Heart right ventricle (tissue), 16 donors: ENCODE measurements around the gene MOV10. TPM values are rescaled to one million over a fixed set of nuclear protein-coding genes. Genes with fewer than 3 reads are reported as not detected.

Experiments
- ATAC-seq, 8 donors: fragments of 200-7000 bp; cut with Tn5 transposase; one replicate each; pipeline ENCODE4 v1.9.1; 2020; ENCODE audit warnings: mild to moderate bottlenecking in 8 of 8, moderate library complexity in 8 of 8, moderate number of reproducible peaks in 1 of 8
- DNase-seq, 2 donors: peaks; one replicate each; pipeline ENCODE4 v3.0.0-alpha.2; 2020
- H3K27ac ChIP-seq, 10 donors: fragments of 200-600 bp; sonication (generic) in 2 of 10; one replicate each; pipeline versions ENCODE4 v1.5.0 to v1.8.0; 2020 to 2022; ENCODE audit warnings: mild to moderate bottlenecking in 3 of 10
- H3K27me3 ChIP-seq, 7 donors: fragments of 200-600 bp; one replicate each; pipeline ENCODE4 v1.8.0; 2021 to 2022; ENCODE audit warnings: mild to moderate bottlenecking in 2 of 7
- H3K36me3 ChIP-seq, 9 donors: fragments of 200-600 bp; sonication (generic) in 1 of 9; one replicate each; pipeline versions ENCODE4 v1.5.0 to v1.8.0; 2020 to 2022; ENCODE audit warnings: mild to moderate bottlenecking in 2 of 9
- H3K4me1 ChIP-seq, 9 donors: fragments of 200-600 bp; sonication (generic) in 1 of 9; one replicate each; pipeline versions ENCODE4 v1.5.0 to v1.8.0; 2020 to 2022; ENCODE audit warnings: mild to moderate bottlenecking in 4 of 9
- H3K4me3 ChIP-seq, 10 donors: fragments of 200-600 bp; sonication (generic) in 2 of 10; one replicate each; pipeline versions ENCODE4 v1.5.0 to v1.8.0; 2020 to 2022; ENCODE audit warnings: mild to moderate bottlenecking in 7 of 10, moderate library complexity in 2 of 10
- H3K9me3 ChIP-seq, 11 donors: fragments of 200-600 bp in 10 of 11; sonication (generic) in 2 of 11; one replicate each; pipeline versions ENCODE4 v1.5.0 to v1.8.0; 2013 to 2022; ENCODE audit warnings: mild to moderate bottlenecking in 2 of 11, control low read depth in 1 of 11, moderate library complexity in 1 of 11
- WGBS, 2 donors: extraction: QIAGEN DNeasy Blood & Tissue Kit; methylation state at CpG; one replicate each; pipeline ENCODE4 v1.1.7; 2013; ENCODE audit warnings: inconsistent platforms in 1 of 2; 5-methylcytosine and 5-hydroxymethylcytosine counted together
- intact Hi-C, 10 donors: fragments of 100-400 bp; cut with DNase I; formaldehyde crosslinking; loops; one replicate each; pipeline versions ENCODE4 v1.11.1 to v1.14.2; 2022
- polyA plus RNA-seq, 2 donors: library from polyadenylated mRNA; stranded (reverse); fragments of 200-250 nt; gene quantifications; one replicate each; pipeline ENCODE4 v1.2.3, GENCODE V29; 2013
- total RNA-seq, 10 donors: library from RNA; stranded (reverse); fragmentation: NEBNext Ultra II Directional in 3 of 10; extraction: Animal tissue kit (Norgen Biotek cat#: 25700) in 3 of 10; gene quantifications; one replicate each; pipeline versions ENCODE4 v1.2.1 to v1.2.4, GENCODE V29; 2021 to 2023
- TF ChIP-seq, protein P1 (sequence below), 9 donors: fragments of 200-600 bp; sonication (generic) in 2 of 9; IDR thresholded peaks; one replicate each; pipeline versions ENCODE4 v1.5.0 to v1.8.0; 2021 to 2022; ENCODE audit warnings: antibody characterized with exemption in 9 of 9, mild to moderate bottlenecking in 5 of 9, moderate library complexity in 1 of 9
- donor health status: Arrhythmogenic right ventricular cardiomyopathy.
- donor health status: ischemic (EF 13 %, LVEDD 7.1; RV severe dilation, severe dysfunction).
- donor health status: healthy with polysubstance abuse.
- donor health status: DM: no; HTN: yes; CAD: no.
- donor health status: DM: no; HTN: no; CAD: no.
- donor health status: ischemic (EF 25% LVEDD 6.9; RV normal size, moderate dysfunction).
- donor health status: ischemic (EF 25% LVEDD 5.7; RV mildly dilated, moderate dysfunction).
- donor health status: healthy.
- donor health status: DM: yes; HTN: yes; CAD: no.
- donor health status: Ischemic cardiomyopathy.
- donor health status: ischemic (EF 35%, LVEDD 5.7; RV mildly dilated, moderate dysfunction).
- donor health status: nonischemic (EF 11% LVEDD 7.7; RV severe dilation, severe dysfunction).
- donor health status: DM: yes; HTN: yes; CAD: no.
- donor health status: PGD.
- donor health status: ischemic (EF 29% LVEDD 5.4; RV normal size, mild dysfunction).
- donor health status: nonischemic (EF 23%, LVEDD 6.1; RV moderate dilation, normal function).

MOV10 gene
- total and polyA plus RNA-seq, 12 donors: 6.3 to 69.4 (median 14.2) TPM

DNA sequence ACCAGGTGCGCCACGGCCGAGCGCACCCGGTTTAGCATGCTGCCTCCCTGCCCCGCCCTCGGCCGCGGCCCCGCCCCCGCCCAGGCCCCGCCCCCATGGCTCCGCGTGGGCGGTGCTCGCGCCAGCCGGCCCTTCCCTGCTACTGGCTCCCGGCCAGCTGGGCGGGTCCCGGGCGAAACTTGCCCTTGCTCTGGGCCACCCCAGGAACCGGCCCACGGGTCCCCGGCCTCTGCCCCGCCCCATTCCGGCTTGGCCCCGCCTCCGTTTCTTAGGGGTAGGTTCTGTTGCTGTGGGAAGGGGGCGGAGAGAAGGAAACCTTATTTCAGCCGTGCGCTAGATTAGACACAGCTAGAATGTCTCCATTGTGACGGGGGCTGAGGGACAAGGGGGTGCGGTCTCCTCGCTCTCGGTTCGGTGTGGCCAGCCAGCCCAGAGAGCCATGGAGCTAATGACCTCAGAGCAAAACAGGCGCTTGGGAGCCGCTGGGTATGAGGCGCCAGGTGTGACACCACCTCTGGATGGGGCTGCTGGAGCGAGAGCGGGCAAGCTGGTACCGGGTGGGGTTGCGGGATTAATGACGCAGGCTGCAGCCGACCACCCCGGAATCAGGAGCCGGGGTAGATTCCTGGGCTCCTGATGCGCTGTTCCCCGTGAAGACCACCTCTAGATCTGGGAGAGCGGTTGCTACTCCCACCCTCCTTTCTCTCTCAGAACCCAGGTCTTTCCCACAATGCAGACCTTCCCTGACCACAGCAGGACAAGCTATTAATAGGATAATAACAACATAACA, 41.0 kb downstream of the MOV10 start, which contains the start of gene PPM1J:
Gene PPM1J, minus strand, starts transcription at position 69 of the 790 bp plus-strand sequence. Its CDS starts 31 bp downstream, at position 38.
- H3K4me3 ChIP-seq: peak within 1 kb of the TSS; percentile 55 to 81 (median 71)
- no peaks in the 10 kb centered on the region for H3K36me3 ChIP-seq
- DNase-seq: peak; percentile 98 to 99
- H3K9me3 ChIP-seq: no peaks in the 10 kb centered on the region
- H3K4me1 ChIP-seq: peaks cover 2 to 35% (median 23%) of the 10 kb centered on the region in 9 donors
- H3K27me3 ChIP-seq: peaks cover 0 to 30% (median 12%) of the 10 kb centered on the region in 7 donors
- intact Hi-C loops: loop anchor here (1.0 to 10.0 kb wide), 17 partner anchors 87 to 962 kb away; partner anchors contain the start of genes LRIG2 (in 7 of the 10), SLC16A1 (in 3 of the 10), CAPZA1 (in 1 of the 10) and ST7L (in 1 of the 10)
- TF ChIP-seq, protein P1, sequence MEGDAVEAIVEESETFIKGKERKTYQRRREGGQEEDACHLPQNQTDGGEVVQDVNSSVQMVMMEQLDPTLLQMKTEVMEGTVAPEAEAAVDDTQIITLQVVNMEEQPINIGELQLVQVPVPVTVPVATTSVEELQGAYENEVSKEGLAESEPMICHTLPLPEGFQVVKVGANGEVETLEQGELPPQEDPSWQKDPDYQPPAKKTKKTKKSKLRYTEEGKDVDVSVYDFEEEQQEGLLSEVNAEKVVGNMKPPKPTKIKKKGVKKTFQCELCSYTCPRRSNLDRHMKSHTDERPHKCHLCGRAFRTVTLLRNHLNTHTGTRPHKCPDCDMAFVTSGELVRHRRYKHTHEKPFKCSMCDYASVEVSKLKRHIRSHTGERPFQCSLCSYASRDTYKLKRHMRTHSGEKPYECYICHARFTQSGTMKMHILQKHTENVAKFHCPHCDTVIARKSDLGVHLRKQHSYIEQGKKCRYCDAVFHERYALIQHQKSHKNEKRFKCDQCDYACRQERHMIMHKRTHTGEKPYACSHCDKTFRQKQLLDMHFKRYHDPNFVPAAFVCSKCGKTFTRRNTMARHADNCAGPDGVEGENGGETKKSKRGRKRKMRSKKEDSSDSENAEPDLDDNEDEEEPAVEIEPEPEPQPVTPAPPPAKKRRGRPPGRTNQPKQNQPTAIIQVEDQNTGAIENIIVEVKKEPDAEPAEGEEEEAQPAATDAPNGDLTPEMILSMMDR (IDR thresholded peaks at IDR 0.05): peak in 1 of 9 donors; percentile 2
- peak; percentile 87 to 96 (median 91) for ATAC-seq
- WGBS, 2 donors: 0 to 1% methylated on average over 39 to 51 of the region's 51 CpGs
- H3K27ac ChIP-seq: peak within 1 kb of the TSS in 9 of 10 donors; percentile 67 to 88 (median 78)

DNA sequence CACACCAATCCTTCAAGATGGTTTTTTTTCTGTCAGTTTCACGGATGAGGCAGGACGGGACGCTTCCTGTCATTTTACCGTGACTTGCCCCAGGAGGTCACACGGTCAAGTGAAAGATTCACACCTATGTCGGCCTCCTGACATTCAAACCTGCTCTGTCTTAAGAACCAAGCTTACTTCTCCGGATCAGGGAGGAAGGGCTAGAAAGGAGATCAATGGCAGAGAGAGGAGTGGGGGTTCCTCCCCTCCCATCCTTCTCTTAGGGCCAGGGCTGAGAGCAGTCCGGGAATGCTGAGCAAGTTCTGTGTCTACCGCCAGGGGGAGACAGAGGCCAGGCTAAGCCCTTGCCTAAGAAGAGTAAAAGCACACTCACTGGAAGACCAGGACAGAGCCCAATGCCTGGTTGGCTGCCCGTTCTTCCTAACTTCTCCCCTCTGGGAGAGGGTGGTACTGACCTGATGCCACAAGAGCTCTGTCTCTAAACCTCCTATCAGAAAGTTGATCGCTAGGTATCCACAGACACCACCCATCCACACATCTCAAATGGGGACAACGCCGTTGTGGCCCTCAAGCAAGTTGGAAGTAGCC, 41.8 kb downstream of the MOV10 start:
- peak; percentile 82 to 88 for DNase-seq

DNA sequence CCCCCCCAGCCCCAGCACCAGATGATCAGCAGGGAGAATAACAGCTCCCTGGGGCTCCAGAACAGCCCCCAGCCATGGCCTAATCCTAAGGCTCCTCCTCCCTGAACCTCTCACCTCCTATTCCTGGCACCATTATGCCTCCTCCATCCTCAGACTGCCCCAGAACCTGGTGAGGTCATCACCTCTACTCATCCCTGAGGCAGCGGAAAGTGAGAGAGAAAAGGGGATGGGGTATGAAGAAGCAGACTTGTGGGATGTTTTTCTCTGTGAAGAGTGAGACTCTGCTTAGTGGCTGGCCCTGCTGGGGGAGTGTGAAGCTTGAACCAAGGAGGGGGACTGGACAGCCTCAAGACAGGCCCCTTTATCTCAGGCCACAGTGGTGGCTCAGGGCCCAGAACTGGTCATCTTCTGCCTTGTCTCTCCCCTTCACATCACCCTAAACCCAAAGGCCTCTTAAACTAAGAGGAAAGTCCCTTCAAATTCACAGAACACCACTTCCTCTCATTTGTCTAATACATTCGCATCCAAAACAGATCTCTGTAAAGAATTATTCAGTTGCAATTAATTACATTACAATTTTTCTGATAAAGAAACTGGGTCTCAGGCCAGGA, 42.9 kb downstream of the MOV10 start:
- Histone ChIP-seq H3K27ac (no peak overlapping the region), H3K4me3 (no peak overlapping the region), H3K36me3 (no peaks in the 10 kb centered on the region), H3K4me1 (peaks cover 2 to 38% (median 25%) of the 10 kb centered on the region in 9 donors), H3K27me3 (peaks cover 0 to 30% (median 12%) of the 10 kb centered on the region in 7 donors), H3K9me3 (no peaks in the 10 kb centered on the region)
- WGBS, 2 donors: 93% methylated on average over 2 of the region's 2 CpGs
- DNase-seq (no peak), ATAC-seq (no peak)
- intact Hi-C loops: loop anchor here (2.0 to 10.0 kb wide), 14 partner anchors 85 to 960 kb away; partner anchors contain the start of genes LRIG2 (in 7 of the 10) and SLC16A1 (in 3 of the 10)
- TF ChIP-seq, protein P1 (IDR thresholded peaks at IDR 0.05): no peak

More for the DNA sequence above, 41.8 kb downstream of the MOV10 start:
- peak; percentile 61 to 91 (median 80) for ATAC-seq
- 16% methylated on average over 13 of the region's 13 CpGs for WGBS, 2 donors
- peaks cover 2 to 35% (median 23%) of the 10 kb centered on the region in 9 donors for H3K4me1 ChIP-seq
- no peaks in the 10 kb centered on the region for H3K9me3 ChIP-seq
- H3K27ac ChIP-seq: peak overlapping the region in 9 of 10 donors; percentile 67 to 88 (median 78)
- H3K36me3 ChIP-seq: no peaks in the 10 kb centered on the region
- intact Hi-C loops: loop anchor here (1.0 to 10.0 kb wide), 16 partner anchors 86 to 961 kb away; partner anchors contain the start of genes LRIG2 (in 7 of the 10) and SLC16A1 (in 3 of the 10)
- H3K4me3 ChIP-seq: peak overlapping the region; percentile 55 to 81 (median 71)
- TF ChIP-seq, protein P1 (IDR thresholded peaks at IDR 0.05): peak; percentile 89 to 98 (median 95)
- H3K27me3 ChIP-seq: peaks cover 0 to 30% (median 12%) of the 10 kb centered on the region in 7 donors
